Activated T-cell treated with anti-CD3 and anti-CD28 coated beads, Interleukin-2, amount 50 U/mL, for 72 hours (primary cell): Measurements from ENCODE around the gene FBXO42. TPM values are rescaled to one million over a fixed set of nuclear protein-coding genes. Genes with fewer than 3 reads are reported as not detected.
A peak's percentile ranks its signal among the peaks of the same experiment; 100 is the strongest.
"Not testable (repeated sequence)": the region's sequence is repeated elsewhere in the genome, so short reads cannot be mapped to it uniquely, and the experiment has no call there.

Source experiments
- ATAC-seq, 2 donors: fragments of 150-1000 bp; cut with Tn5 transposase; replicated peaks in 1 of 2; 2 replicates each; pipeline ENCODE4 v1.10.0; 2021; ENCODE audit warnings: moderate library complexity in 2 of 2, mild to moderate bottlenecking in 1 of 2
- DNase-seq, 2 donors: peaks; one replicate each; pipeline ENCODE4 v3.0.0; 2021 to 2022; ENCODE audit warnings: mixed read lengths in 1 of 2
- H3K27ac Mint-ChIP-seq: one replicate; pipeline ENCODE4 v1.8.0; 2022; ENCODE audit warnings: mild to moderate bottlenecking, moderate library complexity, mixed read lengths
- H3K27me3 Mint-ChIP-seq: one replicate; pipeline ENCODE4 v1.8.0; 2022; ENCODE audit warnings: low read depth, mixed read lengths
- H3K36me3 Mint-ChIP-seq, 2 donors: one replicate each; pipeline ENCODE4 v1.8.0; 2022; ENCODE audit warnings: mixed read lengths in 2 of 2, mild to moderate bottlenecking in 1 of 2; ENCODE audit not compliant: insufficient read depth in 2 of 2
- H3K4me1 Mint-ChIP-seq: one replicate; pipeline ENCODE4 v1.8.0; 2022; ENCODE audit warnings: low read depth, mixed read lengths
- H3K4me3 Mint-ChIP-seq, 2 donors: one replicate each; pipeline ENCODE4 v1.8.0; 2022; ENCODE audit warnings: mild to moderate bottlenecking in 2 of 2, mixed read lengths in 2 of 2, moderate library complexity in 2 of 2
- H3K9me3 Mint-ChIP-seq, 2 donors: one replicate each; pipeline ENCODE4 v1.8.0; 2022; ENCODE audit warnings: mixed read lengths in 2 of 2
- total RNA-seq, 2 donors: library from RNA; stranded (reverse); gene quantifications; one replicate each; pipeline ENCODE4 v1.2.3, GENCODE V29; 2022

FBXO42 gene
- total RNA-seq, 2 donors from 2014 or later, result 18.2 to 23.7 TPM

- Mint-ChIP-seq H3K27me3 (no peaks in the 10 kb centered on the region), H3K36me3 (peaks cover 0 to 2% of the 10 kb centered on the region in 2 donors), H3K4me1 (no peaks in the 10 kb centered on the region), H3K4me3 (no peak overlapping the region), H3K9me3 (no peaks in the 10 kb centered on the region), H3K27ac (no peak overlapping the region)
- ATAC-seq (no peak), DNase-seq (no peak)
Observed at GRCh38 chr1:16258591-16259135, 93.6 kb downstream of the FBXO42 start.

- no peak for ATAC-seq
- H3K27me3 Mint-ChIP-seq, result no peaks in the 10 kb centered on the region
- H3K27ac Mint-ChIP-seq, result no peak overlapping the region
- H3K36me3 Mint-ChIP-seq, result peaks cover 0 to 2% of the 10 kb centered on the region in 2 donors
- no peak overlapping the region for H3K4me3 Mint-ChIP-seq
- H3K4me1 Mint-ChIP-seq, result no peaks in the 10 kb centered on the region
- H3K9me3 Mint-ChIP-seq, result no peaks in the 10 kb centered on the region
- DNase-seq, result no peak
Observed at GRCh38 chr1:16257968-16258367, 94.3 kb downstream of the FBXO42 start.

GRCh38 chr1:16257556-16257955 is 94.7 kb downstream of the FBXO42 start:
- H3K27ac Mint-ChIP-seq, result peak overlapping the region; percentile 54
- not testable (repeated sequence) for ATAC-seq, DNase-seq, H3K4me1 Mint-ChIP-seq, H3K4me3 Mint-ChIP-seq, H3K27me3 Mint-ChIP-seq, H3K36me3 Mint-ChIP-seq, H3K9me3 Mint-ChIP-seq

- no peak overlapping the region for H3K4me3 Mint-ChIP-seq
- H3K27ac Mint-ChIP-seq, result peak overlapping the region; percentile 36
- no peaks in the 10 kb centered on the region for H3K4me1 Mint-ChIP-seq
- ATAC-seq (no peak), DNase-seq (no peak)
- H3K27me3 Mint-ChIP-seq, result no peaks in the 10 kb centered on the region
- no peaks in the 10 kb centered on the region for H3K9me3 Mint-ChIP-seq
- peaks cover 0 to 2% of the 10 kb centered on the region in 2 donors for H3K36me3 Mint-ChIP-seq
Observed at GRCh38 chr1:16256478-16256877, 95.8 kb downstream of the FBXO42 start.

- DNase-seq (no peak), ATAC-seq (no peak)
- peaks cover 8% of the 10 kb centered on the region for H3K4me1 Mint-ChIP-seq
- peak overlapping the region; percentile 36 for H3K27ac Mint-ChIP-seq
- no peaks in the 10 kb centered on the region for H3K27me3 Mint-ChIP-seq
- H3K36me3 Mint-ChIP-seq, result peaks cover 0 to 2% of the 10 kb centered on the region in 2 donors
- H3K9me3 Mint-ChIP-seq, result no peaks in the 10 kb centered on the region
- H3K4me3 Mint-ChIP-seq, result no peak overlapping the region
Observed at GRCh38 chr1:16254263-16254928, 97.9 kb downstream of the FBXO42 start.

- no peak for DNase-seq
- Mint-ChIP-seq H3K9me3 (no peaks in the 10 kb centered on the region), H3K4me1 (peaks cover 17% of the 10 kb centered on the region), H3K27me3 (no peaks in the 10 kb centered on the region), H3K36me3 (peaks cover 0 to 2% of the 10 kb centered on the region in 2 donors), H3K4me3 (no peak overlapping the region), H3K27ac (no peak overlapping the region)
- ATAC-seq, result no peak
Observed at GRCh38 chr1:16253332-16253922, 98.9 kb downstream of the FBXO42 start.

- Mint-ChIP-seq H3K27me3 (no peaks in the 10 kb centered on the region), H3K4me1 (peaks cover 19% of the 10 kb centered on the region), H3K27ac (no peak overlapping the region), H3K9me3 (no peaks in the 10 kb centered on the region), H3K36me3 (peaks cover 0 to 2% of the 10 kb centered on the region in 2 donors), H3K4me3 (no peak overlapping the region)
- DNase-seq (no peak), ATAC-seq (no peak)
Observed at GRCh38 chr1:16252912-16253311, 99.4 kb downstream of the FBXO42 start.

- no peak overlapping the region for H3K27ac Mint-ChIP-seq
- H3K4me1 Mint-ChIP-seq, result peaks cover 19% of the 10 kb centered on the region
- H3K9me3 Mint-ChIP-seq, result no peaks in the 10 kb centered on the region
- H3K36me3 Mint-ChIP-seq, result peaks cover 0 to under 1% of the 10 kb centered on the region in 2 donors
- ATAC-seq (no peak), DNase-seq (no peak)
- no peaks in the 10 kb centered on the region for H3K27me3 Mint-ChIP-seq
- H3K4me3 Mint-ChIP-seq, result no peak overlapping the region
Observed at GRCh38 chr1:16251381-16251780, 100.9 kb downstream of the FBXO42 start.

GRCh38 chr1:16250524-16251251 is 101.6 kb downstream of the FBXO42 start:
- no peak overlapping the region for H3K27ac Mint-ChIP-seq
- H3K36me3 Mint-ChIP-seq, result no peaks in the 10 kb centered on the region

GRCh38 chr1:16249596-16250241 is 102.6 kb downstream of the FBXO42 start:
- peaks cover 19% of the 10 kb centered on the region for H3K4me1 Mint-ChIP-seq
- H3K9me3 Mint-ChIP-seq, result no peaks in the 10 kb centered on the region
- DNase-seq (no peak), ATAC-seq (no peak)
- no peaks in the 10 kb centered on the region for H3K36me3 Mint-ChIP-seq
- peak overlapping the region in 1 of 2 donors; percentile 15 for H3K4me3 Mint-ChIP-seq
- H3K27me3 Mint-ChIP-seq, result no peaks in the 10 kb centered on the region
- H3K27ac Mint-ChIP-seq, result peak overlapping the region; percentile 71

More at GRCh38 chr1:16250524-16251251, 101.6 kb downstream of the FBXO42 start:
- peaks cover 19% of the 10 kb centered on the region for H3K4me1 Mint-ChIP-seq
- H3K4me3 Mint-ChIP-seq, result no peak overlapping the region
- no peak for DNase-seq
- H3K9me3 Mint-ChIP-seq, result no peaks in the 10 kb centered on the region
- no peaks in the 10 kb centered on the region for H3K27me3 Mint-ChIP-seq
- ATAC-seq, result no peak

- peak; percentile 51 to 53 for ATAC-seq
- Mint-ChIP-seq H3K27me3 (no peaks in the 10 kb centered on the region), H3K4me3 (peak overlapping the region in 1 of 2 donors; percentile 21), H3K9me3 (no peaks in the 10 kb centered on the region), H3K27ac (peak overlapping the region; percentile 77), H3K36me3 (no peaks in the 10 kb centered on the region), H3K4me1 (peaks cover 19% of the 10 kb centered on the region)
- no peak for DNase-seq
Observed at GRCh38 chr1:16248603-16249516, 103.4 kb downstream of the FBXO42 start.

- no peak for DNase-seq
- Mint-ChIP-seq H3K4me3 (no peak overlapping the region), H3K27me3 (no peaks in the 10 kb centered on the region), H3K27ac (peak overlapping the region; percentile 77), H3K36me3 (no peaks in the 10 kb centered on the region), H3K9me3 (no peaks in the 10 kb centered on the region), H3K4me1 (peaks cover 19% of the 10 kb centered on the region)
- ATAC-seq, result no peak
Observed at GRCh38 chr1:16248007-16248436, 104.3 kb downstream of the FBXO42 start.
